Nephron progenitor cell (in vitro differentiated cells): ENCODE measurements around the gene BLCAP.

Experiments used
- DNase-seq: peaks from one replicate; pipeline ENCODE4 v3.0.0; 2021
- H3K27ac Mint-ChIP-seq: 2 replicates; pipeline ENCODE4 v1.8.0; 2021; ENCODE audit warnings: mild to moderate bottlenecking, moderate library complexity, mixed read lengths
- H3K27me3 Mint-ChIP-seq: 2 replicates; pipeline ENCODE4 v1.8.0; 2021; ENCODE audit warnings: mild to moderate bottlenecking, low read depth, mixed read lengths; ENCODE audit not compliant: poor library complexity
- H3K36me3 Mint-ChIP-seq: 2 replicates; pipeline ENCODE4 v1.8.0; 2021; ENCODE audit warnings: low read depth, mixed read lengths
- H3K4me1 Mint-ChIP-seq: 2 replicates; pipeline ENCODE4 v1.8.0; 2021; ENCODE audit warnings: mixed read lengths
- H3K4me3 Mint-ChIP-seq: 2 replicates; pipeline ENCODE4 v1.8.0; 2021; ENCODE audit warnings: mild to moderate bottlenecking, moderate library complexity, mixed read lengths
- H3K9me3 Mint-ChIP-seq: 2 replicates; pipeline ENCODE4 v1.8.0; 2021; ENCODE audit warnings: mild to moderate bottlenecking, moderate library complexity, mixed read lengths
- CTCF ChIP-seq: fragments of 200-600 bp; sonication (generic); IDR thresholded peaks from 2 replicates; pipeline ENCODE4 v1.5.0; 2021; ENCODE audit warnings: antibody characterized with exemption

BLCAP gene

DNA sequence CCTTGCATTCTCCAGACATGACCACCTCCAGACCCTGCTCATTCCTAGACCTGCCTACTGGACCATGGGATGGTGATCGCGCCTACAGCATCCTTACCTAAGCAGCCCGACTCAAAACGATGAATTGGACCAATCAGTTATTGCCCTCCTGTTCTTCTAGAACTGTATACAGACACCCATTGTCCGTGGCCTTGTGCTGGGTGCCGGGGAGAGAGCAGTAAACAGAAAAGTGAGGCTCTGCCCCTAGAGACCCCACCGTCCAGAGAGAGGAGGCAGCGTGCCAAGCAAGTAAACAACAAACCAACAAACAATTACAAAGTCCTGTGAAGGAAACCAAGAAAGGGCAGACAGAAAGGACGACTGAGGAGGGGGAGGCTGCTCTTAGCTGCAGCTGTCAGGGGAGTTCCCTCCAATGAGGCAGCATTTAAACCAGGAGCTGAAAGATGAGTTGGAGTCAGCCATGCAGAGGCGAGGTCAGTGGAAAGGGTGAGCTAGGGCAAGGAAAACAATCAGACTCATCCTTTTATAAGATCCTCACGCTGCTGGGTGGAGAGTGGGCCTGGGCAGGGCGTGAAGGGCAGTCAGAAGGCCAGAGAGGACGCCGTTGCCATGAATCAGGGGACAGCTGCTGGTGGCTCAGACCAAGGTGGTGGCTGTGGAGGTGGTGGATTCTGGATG lies 37.6 kb upstream of the BLCAP start:
- TF ChIP-seq CTCF: no peak
- peak overlapping the region; percentile 70 for H3K27ac Mint-ChIP-seq
- peaks cover 22% of the 10 kb centered on the region for H3K27me3 Mint-ChIP-seq
- DNase-seq: peak; percentile 47
- peak overlapping the region; percentile 67 for H3K4me3 Mint-ChIP-seq
- no peaks in the 10 kb centered on the region for H3K36me3 Mint-ChIP-seq
- H3K4me1 Mint-ChIP-seq: peaks cover 52% of the 10 kb centered on the region
- H3K9me3 Mint-ChIP-seq: no peaks in the 10 kb centered on the region

DNA sequence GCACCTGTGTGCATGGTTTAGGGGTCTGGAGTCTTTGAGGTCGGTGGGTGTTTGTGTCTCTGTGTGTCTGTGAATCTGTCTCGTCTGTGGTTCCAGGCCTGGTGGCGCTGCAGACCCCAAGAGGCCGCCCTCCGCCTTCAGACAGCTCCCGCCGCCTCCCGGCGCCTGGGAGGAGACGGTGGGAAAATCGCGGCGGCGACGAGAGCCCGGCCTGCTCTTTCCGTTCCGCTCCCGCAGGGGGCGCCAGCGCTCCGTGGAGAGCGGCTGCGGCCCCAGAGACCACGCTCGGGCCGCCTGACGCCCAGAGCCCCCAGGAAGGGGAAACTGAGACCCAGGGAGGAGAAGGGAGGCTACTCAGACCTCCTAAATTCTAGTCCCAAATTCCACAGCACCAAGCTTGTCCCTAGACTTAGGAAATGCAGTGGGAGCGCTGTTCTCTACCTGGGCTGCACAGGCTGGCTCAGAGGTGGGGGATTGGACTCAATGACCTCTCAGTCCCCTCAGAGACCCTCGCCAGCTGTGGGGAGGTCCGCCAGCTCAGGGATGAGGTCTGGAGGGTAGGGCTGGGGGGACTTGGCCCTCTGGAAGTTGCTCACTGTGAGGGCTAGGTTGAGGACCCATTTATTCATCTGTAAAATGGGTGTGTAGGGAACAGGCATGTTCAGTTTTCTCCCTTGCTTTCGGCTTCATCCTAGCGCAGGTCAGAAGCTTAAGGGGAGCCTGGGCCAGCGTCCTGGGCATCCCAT lies 36.9 kb upstream of the BLCAP start:
- H3K9me3 Mint-ChIP-seq: no peaks in the 10 kb centered on the region
- H3K36me3 Mint-ChIP-seq: no peaks in the 10 kb centered on the region
- H3K4me3 Mint-ChIP-seq: no peak overlapping the region
- no peak overlapping the region for H3K27ac Mint-ChIP-seq
- peaks cover 28% of the 10 kb centered on the region for H3K27me3 Mint-ChIP-seq
- peaks cover 52% of the 10 kb centered on the region for H3K4me1 Mint-ChIP-seq
- peak; percentile 96 for TF ChIP-seq CTCF
- peak; percentile 83 for DNase-seq

DNA sequence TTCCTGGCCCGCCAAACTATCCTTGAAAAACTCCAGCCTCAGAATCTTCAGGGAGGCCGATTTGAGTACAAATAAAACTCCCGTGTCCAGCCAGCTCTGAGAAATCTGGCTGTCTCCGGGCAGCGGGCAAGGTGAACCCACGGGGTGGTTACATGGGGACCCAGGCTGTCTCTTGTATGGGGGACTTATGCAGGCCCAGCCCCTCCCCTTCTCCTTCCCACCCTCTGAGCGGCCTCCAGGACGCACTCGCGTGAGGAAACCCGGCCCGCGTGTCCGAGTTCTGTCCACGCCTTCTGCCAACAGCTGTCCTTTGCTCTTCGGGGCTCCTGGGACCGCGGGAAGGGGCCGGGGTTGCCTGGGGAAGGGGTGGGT lies 36.3 kb upstream of the BLCAP start:
- H3K27ac Mint-ChIP-seq: no peak overlapping the region
- TF ChIP-seq CTCF: no peak
- no peaks in the 10 kb centered on the region for H3K9me3 Mint-ChIP-seq
- no peak overlapping the region for H3K4me3 Mint-ChIP-seq
- peaks cover 30% of the 10 kb centered on the region for H3K27me3 Mint-ChIP-seq
- no peaks in the 10 kb centered on the region for H3K36me3 Mint-ChIP-seq
- no peak for DNase-seq
- H3K4me1 Mint-ChIP-seq: peaks cover 52% of the 10 kb centered on the region

DNA sequence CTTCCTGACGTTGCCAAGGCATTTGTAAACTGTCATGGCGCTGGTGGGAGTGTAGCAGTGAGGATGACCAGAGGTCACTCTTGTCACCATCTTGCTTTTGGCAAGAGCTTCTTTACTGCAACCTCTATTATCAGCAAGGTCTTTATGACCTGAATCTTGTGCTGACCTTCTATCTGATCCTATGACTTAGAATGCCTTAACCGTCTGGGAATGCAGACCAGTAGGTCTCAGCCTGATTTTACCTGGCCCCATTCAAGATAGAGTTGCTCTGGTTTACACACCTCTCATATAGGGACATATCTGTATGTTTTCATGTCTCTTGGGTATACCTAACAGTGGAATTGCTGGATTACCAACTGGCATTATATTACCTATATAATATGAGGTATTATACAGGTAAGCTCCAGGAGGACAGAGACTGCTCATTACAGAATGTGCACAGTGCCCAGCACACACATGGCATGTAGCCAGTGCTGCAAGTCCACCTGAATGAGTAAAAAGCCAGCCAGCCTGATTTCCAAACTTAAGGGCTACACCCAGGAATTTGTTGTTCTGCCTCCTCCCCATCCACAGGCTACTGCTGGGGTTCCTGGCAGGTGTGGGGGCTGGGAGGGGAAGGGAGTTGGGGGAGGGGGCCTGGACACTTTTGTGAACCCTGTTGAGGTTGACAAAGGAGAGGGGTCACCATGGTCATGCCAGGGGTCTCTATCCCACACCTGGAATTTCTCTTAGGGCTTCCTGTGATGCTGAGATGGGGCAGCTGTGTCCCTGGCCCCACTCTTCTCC lies 35.2 kb upstream of the BLCAP start:
- no peak for TF ChIP-seq CTCF
- H3K4me1 Mint-ChIP-seq: peaks cover 41% of the 10 kb centered on the region
- no peaks in the 10 kb centered on the region for H3K36me3 Mint-ChIP-seq
- H3K27me3 Mint-ChIP-seq: peaks cover 34% of the 10 kb centered on the region
- H3K9me3 Mint-ChIP-seq: no peaks in the 10 kb centered on the region
- no peak overlapping the region for H3K27ac Mint-ChIP-seq
- H3K4me3 Mint-ChIP-seq: no peak overlapping the region
- DNase-seq: no peak

- no peak for TF ChIP-seq CTCF
- Mint-ChIP-seq H3K36me3 (no peaks in the 10 kb centered on the region), H3K27me3 (peaks cover 33% of the 10 kb centered on the region), H3K27ac (no peak overlapping the region), H3K9me3 (no peaks in the 10 kb centered on the region), H3K4me3 (no peak overlapping the region), H3K4me1 (peaks cover 26% of the 10 kb centered on the region)
- DNase-seq: no peak
These were observed 33.0 kb upstream of the BLCAP start for GRCh38 chr20:37560629-37561028.
